Measurements from ENCODE around the gene TBXA2R. TPM values are rescaled to one million over a fixed set of nuclear protein-coding genes. Genes with fewer than 3 reads are reported as not detected.

TBXA2R gene
- total and polyA plus RNA-seq, 2 experiments from 2014 or later, result 0.76 to 2.6 TPM

- no peaks in the 10 kb centered on the region for H4K20me1 ChIP-seq (ENCODE audit: insufficient read depth)
- no peaks in the 10 kb centered on the region for H3K9me2 ChIP-seq (ENCODE audit: insufficient read depth)
- in situ Hi-C loops (cut with MboI), result loop anchor here (25.0 kb wide), 1 partner anchor 307 kb away; no protein-coding TSS in a partner anchor
- H3K9ac ChIP-seq, result no peak overlapping the region
- no peaks in the 10 kb centered on the region for H3K9me3 ChIP-seq (ENCODE audit: low read depth)
- H3F3A ChIP-seq (ENCODE audit: insufficient read depth), result no peaks in the 10 kb centered on the region
- no peak overlapping the region for H3K4me3 ChIP-seq
- H3K4me1 ChIP-seq (ENCODE audit: insufficient read depth), result no peaks in the 10 kb centered on the region
- 85 to 86% methylated on average over 16 to 17 of the region's 17 CpGs for WGBS, 2 experiments (ENCODE audit: low coverage in 1 of 2, low lambda C conversion rate in 2 of 2, missing lambda C conversion rate in 2 of 2)
- H3K27ac ChIP-seq, result no peak overlapping the region
- H3K27me3 ChIP-seq (replicated peaks; ENCODE audit: insufficient read depth), result no peaks in the 10 kb centered on the region
- H2AFZ ChIP-seq, result no peak overlapping the region
- H3K36me3 ChIP-seq (ENCODE audit: low read depth), result no peaks in the 10 kb centered on the region
- DNase-seq, result no peak
- TF ChIP-seq EZH2 (IDR thresholded peaks at IDR 0.05; ENCODE audit: insufficient read depth, poor library complexity, severe bottlenecking), result no peak
- TF ChIP-seq EZH2phosphoT487 (IDR thresholded peaks at IDR 0.05; ENCODE audit: insufficient read depth, low read depth), result no peak
- H3K4me2 ChIP-seq (ENCODE audit: unreplicated experiment), result no peak overlapping the region
- H3K79me2 ChIP-seq (ENCODE audit: insufficient read depth), result peaks cover 22% of the 10 kb centered on the region
Measured at GRCh38 chr19:3619631-3620012, 12.9 kb upstream of the TBXA2R start.

- H4K20me1 ChIP-seq (ENCODE audit: insufficient read depth), result no peaks in the 10 kb centered on the region
- H3F3A ChIP-seq (ENCODE audit: insufficient read depth), result no peaks in the 10 kb centered on the region
- H3K4me1 ChIP-seq (ENCODE audit: insufficient read depth), result no peaks in the 10 kb centered on the region
- H3K27me3 ChIP-seq (replicated peaks; ENCODE audit: insufficient read depth), result no peaks in the 10 kb centered on the region
- H3K4me2 ChIP-seq (ENCODE audit: unreplicated experiment), result no peak overlapping the region
- WGBS, 2 experiments (ENCODE audit: low coverage in 1 of 2, low lambda C conversion rate in 2 of 2, missing lambda C conversion rate in 2 of 2), result 72 to 81% methylated on average over 22 to 26 of the region's 31 CpGs
- H2AFZ ChIP-seq, result no peak overlapping the region
- in situ Hi-C loops (cut with MboI), result loop anchor here (25.0 kb wide), 1 partner anchor 307 kb away; no protein-coding TSS in a partner anchor
- no peak overlapping the region for H3K27ac ChIP-seq
- no peak overlapping the region for H3K9ac ChIP-seq
- H3K79me2 ChIP-seq (ENCODE audit: insufficient read depth), result peaks cover 16% of the 10 kb centered on the region
- no peaks in the 10 kb centered on the region for H3K36me3 ChIP-seq (ENCODE audit: low read depth)
- DNase-seq, result no peak
- no peak overlapping the region for H3K4me3 ChIP-seq
- H3K9me2 ChIP-seq (ENCODE audit: insufficient read depth), result no peaks in the 10 kb centered on the region
- no peak for TF ChIP-seq EZH2phosphoT487 (IDR thresholded peaks at IDR 0.05; ENCODE audit: insufficient read depth, low read depth)
- TF ChIP-seq EZH2 (IDR thresholded peaks at IDR 0.05; ENCODE audit: insufficient read depth, poor library complexity, severe bottlenecking), result no peak
- H3K9me3 ChIP-seq (ENCODE audit: low read depth), result no peaks in the 10 kb centered on the region
Measured at GRCh38 chr19:3618811-3619630, 12.3 kb upstream of the TBXA2R start.

GRCh38 chr19:3618144-3618810 is 11.6 kb upstream of the TBXA2R start:
- Histone ChIP-seq H3K27ac (no peak overlapping the region), H4K20me1 (ENCODE audit: insufficient read depth) (no peaks in the 10 kb centered on the region), H3K27me3 (replicated peaks; ENCODE audit: insufficient read depth) (no peaks in the 10 kb centered on the region), H3K9me2 (ENCODE audit: insufficient read depth) (no peaks in the 10 kb centered on the region), H2AFZ (no peak overlapping the region), H3K36me3 (ENCODE audit: low read depth) (no peaks in the 10 kb centered on the region), H3F3A (ENCODE audit: insufficient read depth) (no peaks in the 10 kb centered on the region), H3K9ac (no peak overlapping the region), H3K4me2 (ENCODE audit: unreplicated experiment) (no peak overlapping the region), H3K4me1 (ENCODE audit: insufficient read depth) (no peaks in the 10 kb centered on the region), H3K9me3 (ENCODE audit: low read depth) (no peaks in the 10 kb centered on the region), H3K4me3 (no peak overlapping the region), H3K79me2 (ENCODE audit: insufficient read depth) (0 out of 2 replicates have a peak, but pooled peaks cover 8% of the 10 kb centered on the region)
- no peak for TF ChIP-seq EZH2 (IDR thresholded peaks at IDR 0.05; ENCODE audit: insufficient read depth, poor library complexity, severe bottlenecking)
- TF ChIP-seq EZH2phosphoT487 (IDR thresholded peaks at IDR 0.05; ENCODE audit: insufficient read depth, low read depth), result no peak
- WGBS, 2 experiments (ENCODE audit: low coverage in 1 of 2, low lambda C conversion rate in 2 of 2, missing lambda C conversion rate in 2 of 2), result 30 to 40% methylated on average over 26 to 28 of the region's 31 CpGs
- in situ Hi-C loops (cut with MboI), result loop anchor here (25.0 kb wide), 1 partner anchor 306 kb away; no protein-coding TSS in a partner anchor
- peak; percentile 82 for DNase-seq

- H3K9me2 ChIP-seq (ENCODE audit: insufficient read depth), result no peaks in the 10 kb centered on the region
- no peak overlapping the region for H3K27ac ChIP-seq
- no peaks in the 10 kb centered on the region for H3K36me3 ChIP-seq (ENCODE audit: low read depth)
- in situ Hi-C loops (cut with MboI), result loop anchor here (25.0 kb wide), 1 partner anchor 305 kb away; no protein-coding TSS in a partner anchor
- no peaks in the 10 kb centered on the region for H3K27me3 ChIP-seq (replicated peaks; ENCODE audit: insufficient read depth)
- no peak overlapping the region for H3K4me3 ChIP-seq
- no peak overlapping the region for H3K9ac ChIP-seq
- no peak overlapping the region for H3K4me2 ChIP-seq (ENCODE audit: unreplicated experiment)
- H3K4me1 ChIP-seq (ENCODE audit: insufficient read depth), result no peaks in the 10 kb centered on the region
- no peak for TF ChIP-seq EZH2phosphoT487 (IDR thresholded peaks at IDR 0.05; ENCODE audit: insufficient read depth, low read depth)
- TF ChIP-seq EZH2 (IDR thresholded peaks at IDR 0.05; ENCODE audit: insufficient read depth, poor library complexity, severe bottlenecking), result no peak
- DNase-seq, result no peak
- 0 out of 2 replicates have a peak, but pooled peaks cover 4% of the 10 kb centered on the region for H3K79me2 ChIP-seq (ENCODE audit: insufficient read depth)
- no peaks in the 10 kb centered on the region for H3F3A ChIP-seq (ENCODE audit: insufficient read depth)
- H2AFZ ChIP-seq, result no peak overlapping the region
- no peaks in the 10 kb centered on the region for H4K20me1 ChIP-seq (ENCODE audit: insufficient read depth)
- H3K9me3 ChIP-seq (ENCODE audit: low read depth), result no peaks in the 10 kb centered on the region
- 92 to 95% methylated on average over 17 to 19 of the region's 19 CpGs for WGBS, 2 experiments (ENCODE audit: low coverage in 1 of 2, low lambda C conversion rate in 2 of 2, missing lambda C conversion rate in 2 of 2)
Measured at GRCh38 chr19:3617463-3617862, 10.8 kb upstream of the TBXA2R start.
